ENCODE results near the gene SMPD3. TPM values are rescaled to one million over a fixed set of nuclear protein-coding genes. Genes with fewer than 3 reads are reported as not detected.

Gene SMPD3
- total RNA-seq, 1 experiment from 2014 or later, result 0.17 TPM

DNA sequence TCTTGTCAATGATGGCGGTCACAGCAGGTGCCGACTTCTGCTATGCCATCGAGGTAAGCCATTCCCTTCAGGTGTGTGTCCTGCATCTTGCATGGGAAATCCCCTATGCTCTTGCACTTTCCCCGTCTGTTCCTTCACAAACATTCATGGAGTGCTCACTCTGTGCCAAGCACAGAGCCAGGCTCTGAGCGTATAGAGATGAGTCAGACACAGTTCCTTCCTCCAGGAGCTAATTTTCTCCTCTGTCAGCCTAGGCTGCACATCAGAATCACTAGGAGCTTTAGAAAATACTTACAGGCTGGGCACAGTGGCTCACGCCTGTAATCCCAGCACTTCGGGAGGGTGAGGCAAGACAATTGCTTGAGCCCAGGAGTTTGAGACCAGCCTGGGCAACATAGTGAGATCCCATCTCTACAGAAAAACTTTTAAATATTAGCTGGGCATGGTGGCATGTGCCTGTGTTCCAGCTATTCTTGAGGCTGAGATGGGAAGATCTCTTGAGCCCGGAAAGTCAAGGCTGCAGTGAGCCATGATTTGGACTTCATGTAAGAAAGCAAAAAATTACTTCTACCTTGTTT is 123.4 kb downstream of the SMPD3 start:
- H3K4me3 ChIP-seq (ENCODE audit: low read depth, low read length, poor library complexity, severe bottlenecking), result no peak overlapping the region
- H3K27ac ChIP-seq (ENCODE audit: low read depth, low read length, poor library complexity, severe bottlenecking), result no peak overlapping the region
- no peaks in the 10 kb centered on the region for H3K27me3 ChIP-seq (replicated peaks; ENCODE audit: insufficient read depth, low read depth, low read length, poor library complexity)
- H3K9me3 ChIP-seq (ENCODE audit: low read depth, low read length, poor library complexity, severe bottlenecking), result no peaks in the 10 kb centered on the region
- TF ChIP-seq EZH2 (IDR thresholded peaks at IDR 0.05; ENCODE audit: borderline replicate concordance, low read depth, low read length, poor library complexity, severe bottlenecking), result no peak
- TF ChIP-seq, protein P1, sequence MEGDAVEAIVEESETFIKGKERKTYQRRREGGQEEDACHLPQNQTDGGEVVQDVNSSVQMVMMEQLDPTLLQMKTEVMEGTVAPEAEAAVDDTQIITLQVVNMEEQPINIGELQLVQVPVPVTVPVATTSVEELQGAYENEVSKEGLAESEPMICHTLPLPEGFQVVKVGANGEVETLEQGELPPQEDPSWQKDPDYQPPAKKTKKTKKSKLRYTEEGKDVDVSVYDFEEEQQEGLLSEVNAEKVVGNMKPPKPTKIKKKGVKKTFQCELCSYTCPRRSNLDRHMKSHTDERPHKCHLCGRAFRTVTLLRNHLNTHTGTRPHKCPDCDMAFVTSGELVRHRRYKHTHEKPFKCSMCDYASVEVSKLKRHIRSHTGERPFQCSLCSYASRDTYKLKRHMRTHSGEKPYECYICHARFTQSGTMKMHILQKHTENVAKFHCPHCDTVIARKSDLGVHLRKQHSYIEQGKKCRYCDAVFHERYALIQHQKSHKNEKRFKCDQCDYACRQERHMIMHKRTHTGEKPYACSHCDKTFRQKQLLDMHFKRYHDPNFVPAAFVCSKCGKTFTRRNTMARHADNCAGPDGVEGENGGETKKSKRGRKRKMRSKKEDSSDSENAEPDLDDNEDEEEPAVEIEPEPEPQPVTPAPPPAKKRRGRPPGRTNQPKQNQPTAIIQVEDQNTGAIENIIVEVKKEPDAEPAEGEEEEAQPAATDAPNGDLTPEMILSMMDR (conservative IDR thresholded peaks at IDR 0.05; ENCODE audit: low read depth, low read length), result no peak
- H3K4me1 ChIP-seq (ENCODE audit: insufficient read depth, low read length, poor library complexity, severe bottlenecking), result no peaks in the 10 kb centered on the region
- H3K36me3 ChIP-seq (ENCODE audit: insufficient read depth, low read length, poor library complexity, severe bottlenecking), result peaks cover 21% of the 10 kb centered on the region
- CTCF ChIA-PET, result no interaction called here
- POLR2A ChIA-PET (ENCODE audit: low non-redundant PET), result no interaction called here
- no peak for DNase-seq (ENCODE audit: low spot score)
- intact Hi-C loops (cut with micrococcal nuclease; ENCODE audit: unreplicated experiment), result loop anchor here (10.0 kb wide), 1 partner anchor 230 kb away; no protein-coding TSS in a partner anchor
- BruUV-seq (replicated peaks), result no TSS peak

DNA sequence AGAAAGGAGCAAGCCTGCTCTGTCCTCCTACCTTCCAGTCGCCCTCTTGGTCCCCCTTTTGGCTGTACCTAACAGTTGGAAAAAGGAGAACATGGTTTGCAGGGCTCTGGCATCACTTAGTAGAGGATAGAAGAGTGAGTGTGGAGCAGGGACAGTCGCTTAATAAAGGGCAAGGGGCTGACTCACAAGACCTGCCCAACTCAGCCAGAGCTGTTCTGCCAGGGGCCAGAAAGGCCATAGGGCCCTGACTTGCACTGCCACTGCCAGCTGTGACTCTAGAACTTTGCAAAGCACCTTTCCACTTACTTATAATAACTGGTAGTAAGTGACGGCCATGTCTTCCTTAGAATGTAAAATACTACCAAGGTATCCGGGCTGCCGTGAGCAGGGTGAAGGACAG is 124.0 kb downstream of the SMPD3 start:
- intact Hi-C loops (cut with micrococcal nuclease; ENCODE audit: unreplicated experiment), result loop anchor here (10.0 kb wide), 1 partner anchor 230 kb away; no protein-coding TSS in a partner anchor
- no peaks in the 10 kb centered on the region for H3K27me3 ChIP-seq (replicated peaks; ENCODE audit: insufficient read depth, low read depth, low read length, poor library complexity)
- BruUV-seq (replicated peaks), result no TSS peak
- H3K9me3 ChIP-seq (ENCODE audit: low read depth, low read length, poor library complexity, severe bottlenecking), result no peaks in the 10 kb centered on the region
- no peak overlapping the region for H3K4me3 ChIP-seq (ENCODE audit: low read depth, low read length, poor library complexity, severe bottlenecking)
- H3K4me1 ChIP-seq (ENCODE audit: insufficient read depth, low read length, poor library complexity, severe bottlenecking), result no peaks in the 10 kb centered on the region
- DNase-seq (ENCODE audit: low spot score), result no peak
- H3K36me3 ChIP-seq (ENCODE audit: insufficient read depth, low read length, poor library complexity, severe bottlenecking), result peaks cover 18% of the 10 kb centered on the region
- TF ChIP-seq, protein P1 (conservative IDR thresholded peaks at IDR 0.05; ENCODE audit: low read depth, low read length), result no peak
- no peak for TF ChIP-seq EZH2 (IDR thresholded peaks at IDR 0.05; ENCODE audit: borderline replicate concordance, low read depth, low read length, poor library complexity, severe bottlenecking)
- H3K27ac ChIP-seq (ENCODE audit: low read depth, low read length, poor library complexity, severe bottlenecking), result no peak overlapping the region
- POLR2A ChIA-PET (ENCODE audit: low non-redundant PET), result no interaction called here
- CTCF ChIA-PET, result no interaction called here

DNA sequence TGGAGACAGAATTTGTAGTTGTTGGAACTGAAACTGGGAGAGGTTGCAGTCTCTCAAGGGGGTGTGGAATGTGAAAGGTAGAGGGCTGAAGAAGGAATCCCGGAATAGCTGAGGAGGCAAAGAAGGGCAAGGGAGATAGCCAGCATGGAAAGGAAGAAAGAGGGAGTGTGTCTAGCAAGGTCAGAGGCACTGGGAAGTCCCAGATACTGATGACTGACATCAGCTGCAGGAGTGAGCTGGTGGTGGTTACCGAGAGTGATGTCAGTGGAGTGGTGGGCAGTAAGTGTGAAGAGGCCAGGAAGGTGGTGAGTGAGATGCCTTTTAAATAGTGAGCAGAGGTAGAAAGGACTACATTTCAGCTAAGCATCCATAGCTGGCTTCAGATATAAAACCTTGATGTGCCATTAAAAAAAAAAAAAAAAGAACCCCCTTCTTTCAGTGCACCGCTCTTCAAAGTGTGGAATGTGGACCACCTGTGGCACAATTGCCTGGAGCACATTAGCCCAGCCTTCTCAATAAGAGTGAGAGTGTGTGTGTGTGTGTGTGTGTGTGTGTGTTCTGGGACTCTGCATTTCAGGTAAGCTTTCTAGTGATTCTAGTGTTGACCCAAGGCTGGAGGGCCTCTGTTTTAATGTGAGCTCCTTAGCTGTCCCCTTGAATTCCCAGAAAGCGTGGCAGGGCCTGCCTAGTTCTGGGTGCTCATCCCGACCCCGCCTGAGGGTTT is 129.0 kb downstream of the SMPD3 start:
- Histone ChIP-seq H3K9me3 (ENCODE audit: low read depth, low read length, poor library complexity, severe bottlenecking) (no peaks in the 10 kb centered on the region), H3K4me1 (ENCODE audit: insufficient read depth, low read length, poor library complexity, severe bottlenecking) (no peaks in the 10 kb centered on the region), H3K36me3 (ENCODE audit: insufficient read depth, low read length, poor library complexity, severe bottlenecking) (peaks cover 25% of the 10 kb centered on the region), H3K27ac (ENCODE audit: low read depth, low read length, poor library complexity, severe bottlenecking) (no peak overlapping the region), H3K27me3 (replicated peaks; ENCODE audit: insufficient read depth, low read depth, low read length, poor library complexity) (no peaks in the 10 kb centered on the region), H3K4me3 (ENCODE audit: low read depth, low read length, poor library complexity, severe bottlenecking) (no peak overlapping the region)
- no TSS peak for BruUV-seq (replicated peaks)
- TF ChIP-seq, protein P1 (conservative IDR thresholded peaks at IDR 0.05; ENCODE audit: low read depth, low read length), result no peak
- no peak for TF ChIP-seq EZH2 (IDR thresholded peaks at IDR 0.05; ENCODE audit: borderline replicate concordance, low read depth, low read length, poor library complexity, severe bottlenecking)
- intact Hi-C loops (cut with micrococcal nuclease; ENCODE audit: unreplicated experiment), result no loop called here
- ChIA-PET CTCF (no interaction called here), POLR2A (ENCODE audit: low non-redundant PET) (no interaction called here)
- no peak for DNase-seq (ENCODE audit: low spot score)
